Vagina (tissue), 2 donors: ENCODE measurements around the gene HYCC1.
"Not testable (repeated sequence)": the region's sequence is repeated elsewhere in the genome, so short reads cannot be mapped to it uniquely, and the experiment has no call there.

ENCODE experiments used
- CTCF ChIP-seq, 3 experiments: fragments of 450-650 bp in 2 of 3; fragments of 200-600 bp in 1 of 3; sonication (generic) in 1 of 3; IDR thresholded peaks; one replicate each; pipeline ENCODE4 v1.5.1; 2017 to 2019; ENCODE audit warnings: antibody characterized with exemption in 3 of 3, mild to moderate bottlenecking in 2 of 3, moderate library complexity in 2 of 3
- POLR2AphosphoS5 ChIP-seq, 2 donors: sonication (generic); formaldehyde crosslinking; IDR thresholded peaks; one replicate each; pipeline ENCODE4 v1.9.0; 2017; ENCODE audit warnings: antibody characterized with exemption in 2 of 2, mild to moderate bottlenecking in 2 of 2, low read depth in 1 of 2; ENCODE audit not compliant: insufficient read depth in 1 of 2

DNA sequence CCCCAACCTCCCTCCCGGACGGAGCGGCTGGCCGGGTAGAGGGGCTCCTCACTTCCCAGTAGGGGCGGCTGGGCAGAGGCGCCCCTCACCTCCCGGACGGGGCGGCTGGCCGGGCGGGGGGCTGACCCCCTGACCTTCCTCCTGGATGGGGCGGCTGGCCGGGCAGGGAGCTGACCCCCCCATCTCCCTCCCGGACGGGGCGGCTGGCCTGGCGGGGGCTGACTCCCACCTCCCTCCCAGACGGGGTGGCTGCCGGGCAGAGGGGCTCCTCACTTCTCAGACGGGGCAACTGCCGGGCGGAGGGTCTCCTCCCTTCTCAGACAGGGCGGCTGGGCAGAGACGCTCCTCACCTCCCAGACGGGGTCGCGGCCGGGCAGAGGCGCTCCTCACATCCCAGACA lies 32.4 kb upstream of the HYCC1 start:
- TF ChIP-seq POLR2AphosphoS5 (IDR thresholded peaks at IDR 0.05; ENCODE audit: insufficient read depth in 1 of 2, low read depth in 1 of 2); CTCF (IDR thresholded peaks at IDR 0.05): not testable (repeated sequence)
